Peyer's patch (tissue), 4 donors: ENCODE data around the gene CSPG4. TPM values are rescaled to one million over a fixed set of nuclear protein-coding genes. Genes with fewer than 3 reads are reported as not detected.

Source experiments
- DNase-seq, 3 donors: peaks; one replicate each; pipeline ENCODE4 v3.0.0-alpha.2; 2017 to 2019
- H3K27ac ChIP-seq, 4 donors: fragments of 200-600 bp; sonication (generic); one replicate each; pipeline ENCODE4 v1.5.1; 2016 to 2019
- H3K27me3 ChIP-seq, 2 donors: fragments of 200-600 bp; sonication (generic); one replicate each; pipeline ENCODE4 v1.5.1; 2019
- H3K36me3 ChIP-seq, 3 donors: fragments of 200-600 bp; sonication (generic); one replicate each; pipeline ENCODE4 v1.5.1; 2016 to 2019
- H3K4me1 ChIP-seq, 4 donors: fragments of 200-600 bp; sonication (generic); one replicate each; pipeline ENCODE4 v1.5.1; 2016 to 2019
- H3K4me3 ChIP-seq, 4 donors: fragments of 200-600 bp; sonication (generic); 1 replicate in 3 of 4; 2 replicates in 1 of 4; pipeline ENCODE4 v1.5.1; 2016 to 2019; ENCODE audit warnings: mild to moderate bottlenecking in 1 of 4
- H3K9me3 ChIP-seq, 4 donors: fragments of 200-600 bp; sonication (generic); one replicate each; pipeline ENCODE4 v1.5.1; 2016 to 2019; ENCODE audit warnings: mild to moderate bottlenecking in 1 of 4
- CTCF ChIP-seq, 6 experiments: fragments of 450-650 bp in 4 of 6; fragments of 200-600 bp in 2 of 6; sonication (generic) in 1 of 6; IDR thresholded peaks; one replicate each; pipeline ENCODE4 v1.5.1; 2017 to 2019; ENCODE audit warnings: antibody characterized with exemption in 6 of 6, mild to moderate bottlenecking in 3 of 6, moderate library complexity in 1 of 6
- POLR2A ChIP-seq, 2 donors: fragments of 450-650 bp; IDR thresholded peaks; one replicate each; pipeline ENCODE4 v1.5.1; 2017; ENCODE audit warnings: antibody characterized with exemption in 2 of 2, mild to moderate bottlenecking in 2 of 2, moderate library complexity in 2 of 2
- total RNA-seq, 4 donors: library from RNA; depleted of rRNA; stranded (reverse); fragments of >200 nt; gene quantifications; one replicate each; pipeline ENCODE4 v1.1.0, GENCODE V29; 2016

Gene CSPG4
- total RNA-seq, 4 donors from 2014 or later: 2.8 to 15.7 (median 6.3) TPM

GRCh38 chr15:75662823-75663519, 49.7 kb downstream of the CSPG4 start:
- Histone ChIP-seq H3K27ac (peak overlapping the region in 2 of 4 donors; percentile 78 to 79), H3K27me3 (no peaks in the 10 kb centered on the region), H3K9me3 (no peaks in the 10 kb centered on the region), H3K4me1 (peaks cover 0 to 61% (median 2%) of the 10 kb centered on the region in 4 donors), H3K36me3 (peaks cover 0 to 12% (median 0%) of the 10 kb centered on the region in 3 donors), H3K4me3 (no peak overlapping the region)
- DNase-seq: no peak
- TF ChIP-seq CTCF (IDR thresholded peaks at IDR 0.05) (no peak), POLR2A (IDR thresholded peaks at IDR 0.05) (no peak)

- Histone ChIP-seq H3K27me3 (no peaks in the 10 kb centered on the region), H3K27ac (peak overlapping the region; percentile 53 to 79 (median 71)), H3K4me3 (no peak overlapping the region), H3K4me1 (peaks cover 0 to 55% (median 2%) of the 10 kb centered on the region in 4 donors), H3K36me3 (peaks cover 0 to 24% (median 0%) of the 10 kb centered on the region in 3 donors), H3K9me3 (no peaks in the 10 kb centered on the region)
- no peak for DNase-seq
- TF ChIP-seq POLR2A (IDR thresholded peaks at IDR 0.05): no peak
- TF ChIP-seq CTCF (IDR thresholded peaks at IDR 0.05): no peak
Measured at GRCh38 chr15:75661756-75662140, 50.9 kb downstream of the CSPG4 start.

- Histone ChIP-seq H3K9me3 (no peaks in the 10 kb centered on the region), H3K4me1 (peaks cover 0 to 50% (median 1%) of the 10 kb centered on the region in 4 donors), H3K27ac (peak overlapping the region; percentile 53 to 79 (median 71)), H3K27me3 (no peaks in the 10 kb centered on the region), H3K4me3 (no peak overlapping the region), H3K36me3 (peaks cover 0 to 29% (median 0%) of the 10 kb centered on the region in 3 donors)
- TF ChIP-seq CTCF (IDR thresholded peaks at IDR 0.05) (no peak), POLR2A (IDR thresholded peaks at IDR 0.05) (no peak)
- peak in 2 of 3 donors; percentile 70 to 81 for DNase-seq
Measured at GRCh38 chr15:75661100-75661755, 51.4 kb downstream of the CSPG4 start.

GRCh38 chr15:75659928-75660645, 52.6 kb downstream of the CSPG4 start:
- Histone ChIP-seq H3K9me3 (no peaks in the 10 kb centered on the region), H3K36me3 (peaks cover 0 to 31% (median 0%) of the 10 kb centered on the region in 3 donors), H3K27me3 (no peaks in the 10 kb centered on the region), H3K4me1 (peaks cover 0 to 50% (median 1%) of the 10 kb centered on the region in 4 donors), H3K27ac (peak overlapping the region in 3 of 4 donors; percentile 53 to 79 (median 76)), H3K4me3 (no peak overlapping the region)
- TF ChIP-seq POLR2A (IDR thresholded peaks at IDR 0.05) (no peak), CTCF (IDR thresholded peaks at IDR 0.05) (no peak)
- DNase-seq: no peak

GRCh38 chr15:75659141-75659771, 53.4 kb downstream of the CSPG4 start:
- H3K4me3 ChIP-seq: no peak overlapping the region
- DNase-seq: no peak
- H3K9me3 ChIP-seq: no peaks in the 10 kb centered on the region
- TF ChIP-seq POLR2A (IDR thresholded peaks at IDR 0.05): no peak
- no peak for TF ChIP-seq CTCF (IDR thresholded peaks at IDR 0.05)
- peak overlapping the region in 3 of 4 donors; percentile 31 to 79 (median 76) for H3K27ac ChIP-seq
- H3K4me1 ChIP-seq: peaks cover 0 to 52% (median 1%) of the 10 kb centered on the region in 4 donors
- H3K27me3 ChIP-seq: no peaks in the 10 kb centered on the region
- peaks cover 0 to 31% (median 0%) of the 10 kb centered on the region in 3 donors for H3K36me3 ChIP-seq
